Duodenal mucosa (tissue), 2 donors: Measurements from ENCODE around the gene HECTD4.
A peak's percentile ranks its signal among the peaks of the same experiment; 100 is the strongest.
"Not testable (repeated sequence)": the region's sequence is repeated elsewhere in the genome, so short reads cannot be mapped to it uniquely, and the experiment has no call there.

Experiments used
- H3K27ac ChIP-seq: one replicate; pipeline ENCODE4 v1.7.0; 2013; ENCODE audit warnings: low read depth, low read length
- H3K27me3 ChIP-seq, 2 donors: one replicate each; pipeline ENCODE4 v1.7.0; 2013; ENCODE audit warnings: low read length in 2 of 2, control low read depth in 1 of 2; ENCODE audit not compliant: insufficient read depth in 2 of 2, control insufficient read depth in 1 of 2
- H3K36me3 ChIP-seq, 2 donors: one replicate each; pipeline ENCODE4 v1.7.0; 2013; ENCODE audit warnings: low read length in 2 of 2, control low read depth in 1 of 2; ENCODE audit not compliant: insufficient read depth in 2 of 2, control insufficient read depth in 1 of 2
- H3K4me1 ChIP-seq, 2 donors: one replicate each; pipeline ENCODE4 v1.7.0; 2013; ENCODE audit warnings: low read length in 2 of 2, control low read depth in 1 of 2; ENCODE audit not compliant: insufficient read depth in 2 of 2, control insufficient read depth in 1 of 2
- H3K4me3 ChIP-seq, 2 donors: one replicate each; pipeline ENCODE4 v1.7.0; 2013; ENCODE audit warnings: low read length in 2 of 2, low read depth in 1 of 2
- H3K9ac ChIP-seq, 2 donors: one replicate each; pipeline ENCODE4 v1.7.0; 2013; ENCODE audit warnings: low read length in 2 of 2, low read depth in 1 of 2
- H3K9me3 ChIP-seq, 2 donors: one replicate each; pipeline ENCODE4 v1.7.0; 2013; ENCODE audit warnings: low read length in 2 of 2, control low read depth in 1 of 2; ENCODE audit not compliant: control insufficient read depth in 1 of 2

Gene HECTD4

DNA sequence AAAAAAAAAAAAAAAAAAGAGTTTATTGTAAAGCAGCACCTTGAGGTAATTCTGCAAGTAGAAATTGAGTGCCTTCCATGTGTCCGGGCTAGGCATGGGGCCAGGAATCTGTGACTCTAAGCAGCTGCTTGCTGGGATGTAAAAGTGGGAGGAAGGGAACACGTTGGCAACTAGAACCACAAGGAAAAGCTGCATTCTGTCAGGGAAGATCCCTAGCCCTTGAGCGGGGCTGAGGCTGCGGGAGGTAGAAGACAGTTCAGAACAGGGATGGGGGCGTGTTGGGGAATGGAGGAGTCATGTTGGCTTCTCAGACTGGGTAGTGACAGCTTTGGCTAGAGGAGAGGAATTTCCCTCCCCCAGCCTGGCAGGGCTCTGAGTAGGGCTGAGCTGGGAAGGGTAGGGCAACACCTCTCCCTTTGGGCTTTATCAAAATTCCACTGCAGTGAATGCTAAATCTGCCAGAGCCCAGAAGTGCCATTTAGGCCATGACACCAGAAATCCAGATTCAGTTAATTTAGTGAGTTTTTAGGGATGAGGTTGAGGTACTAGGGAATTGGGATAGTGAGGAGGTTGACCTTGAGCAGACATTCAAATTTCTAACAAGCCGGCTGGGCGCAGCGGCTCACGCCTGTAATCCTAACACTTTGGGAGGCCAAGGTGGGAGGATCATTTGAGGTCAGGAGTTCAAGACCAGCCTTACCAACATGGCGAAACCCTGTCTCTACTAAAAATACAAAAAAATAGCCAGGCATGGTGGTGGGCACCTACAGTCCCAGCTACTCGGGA, 260.3 kb downstream of the HECTD4 start:
- H3K9me3 ChIP-seq: no peaks in the 10 kb centered on the region
- peaks cover 28 to 33% of the 10 kb centered on the region in 2 donors for H3K4me1 ChIP-seq
- H3K36me3 ChIP-seq: no peaks in the 10 kb centered on the region
- no peak overlapping the region for H3K4me3 ChIP-seq
- H3K27me3 ChIP-seq: no peaks in the 10 kb centered on the region
- H3K27ac ChIP-seq: no peak overlapping the region
- H3K9ac ChIP-seq: no peak overlapping the region

DNA sequence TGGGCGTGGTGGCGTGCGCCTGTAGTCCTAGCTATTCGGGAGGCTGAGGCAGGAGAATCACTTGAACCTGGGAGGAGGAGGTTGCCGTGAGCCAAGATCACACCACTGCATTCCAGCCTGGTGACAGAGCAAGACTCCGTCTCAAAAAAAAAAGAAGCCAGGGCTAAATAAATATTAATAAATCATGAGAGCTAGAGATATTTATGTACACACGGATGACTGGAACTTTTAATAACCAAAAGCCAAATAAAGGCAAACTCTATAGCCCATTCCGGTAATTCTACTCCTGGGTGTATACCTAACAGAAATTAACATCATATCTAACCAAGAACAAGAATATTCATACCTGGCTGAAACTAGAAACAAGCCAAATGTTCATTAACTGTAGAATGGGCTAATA, 264.5 kb downstream of the HECTD4 start:
- Histone ChIP-seq H3K27me3 (no peaks in the 10 kb centered on the region), H3K36me3 (no peaks in the 10 kb centered on the region), H3K27ac (no peak overlapping the region), H3K9ac (no peak overlapping the region), H3K9me3 (no peaks in the 10 kb centered on the region), H3K4me3 (no peak overlapping the region), H3K4me1 (peaks cover 8 to 17% of the 10 kb centered on the region in 2 donors)

DNA sequence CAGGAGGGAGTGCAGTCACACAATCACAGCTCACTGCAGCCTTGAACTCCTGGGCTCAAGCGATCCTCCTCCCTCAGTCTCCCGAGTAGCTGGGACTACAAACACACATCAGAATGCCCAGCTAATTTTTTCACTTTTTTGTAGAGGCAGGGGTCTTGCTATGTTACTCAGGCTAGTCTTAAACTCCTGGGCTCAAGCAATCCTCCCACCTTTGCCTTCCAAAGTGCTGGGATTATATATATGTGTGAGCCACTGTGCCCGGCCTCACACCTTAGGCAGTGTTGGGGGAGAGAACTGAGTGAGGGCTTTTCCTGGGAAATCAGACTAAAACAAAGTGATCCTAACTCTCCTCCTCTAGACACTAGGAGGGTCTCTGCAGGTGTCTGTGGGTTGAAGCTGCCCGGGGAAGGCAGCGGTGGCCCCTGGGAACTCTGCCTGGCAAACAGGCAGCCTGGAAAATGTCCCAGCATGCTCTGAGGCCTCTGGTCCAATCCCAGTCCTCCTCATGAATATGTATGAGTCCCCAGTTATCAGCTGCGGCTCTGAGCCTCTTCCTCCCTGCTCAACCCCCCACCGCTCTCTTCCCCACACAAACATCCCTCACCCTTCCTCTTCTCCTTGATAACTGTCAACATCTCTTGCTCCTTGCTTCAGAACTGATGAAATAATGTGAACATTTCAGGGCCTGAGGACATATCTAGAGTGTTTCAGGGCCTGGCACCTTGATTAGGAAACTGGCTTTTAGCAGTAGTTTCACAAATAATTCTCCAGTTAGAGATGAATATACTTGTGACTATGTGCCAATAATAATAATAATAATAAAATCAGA, 265.8 kb downstream of the HECTD4 start:
- Histone ChIP-seq H3K4me3 (peak overlapping the region; percentile 30 to 50), H3K27me3 (no peaks in the 10 kb centered on the region), H3K9me3 (no peaks in the 10 kb centered on the region), H3K9ac (peak overlapping the region; percentile 40 to 45), H3K36me3 (no peaks in the 10 kb centered on the region), H3K4me1 (peaks cover 3 to 9% of the 10 kb centered on the region in 2 donors), H3K27ac (no peak overlapping the region)

DNA sequence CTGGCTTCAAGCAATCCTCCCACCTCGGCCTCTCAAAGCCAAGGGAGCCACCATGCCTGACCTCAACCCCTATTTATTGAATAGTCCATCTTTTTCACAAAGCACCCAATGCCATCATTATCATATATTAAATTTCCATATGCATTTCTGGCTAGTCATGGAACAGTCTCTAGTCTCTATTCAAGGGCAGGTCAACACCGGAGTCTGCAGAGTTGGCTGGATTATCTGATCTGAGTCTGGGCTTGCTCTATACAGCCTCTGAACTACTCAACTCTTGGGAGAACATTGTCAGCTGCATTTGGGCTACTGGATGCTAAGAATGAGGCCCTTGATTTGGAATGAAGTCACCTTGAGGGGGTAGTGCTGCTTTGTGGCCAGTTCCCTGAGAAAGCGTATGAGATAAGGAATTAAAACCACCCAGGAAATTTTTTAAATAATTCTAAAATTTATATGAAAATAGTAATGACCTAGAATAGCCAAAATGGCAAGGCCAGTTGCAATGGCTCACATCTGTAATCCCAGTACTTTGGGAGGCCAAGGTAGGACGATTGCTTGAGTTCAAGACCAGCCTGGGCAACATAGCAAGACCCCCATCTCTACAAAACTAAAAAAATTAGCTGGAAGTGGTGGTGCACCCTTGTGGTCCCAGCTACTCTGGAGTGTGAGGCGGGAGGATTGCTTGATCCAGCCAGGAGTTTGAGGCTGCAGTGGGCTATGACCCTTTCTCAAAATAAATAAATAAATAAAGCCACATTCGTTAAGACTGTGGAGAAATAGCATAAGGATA, 266.8 kb downstream of the HECTD4 start:
- H3K27ac ChIP-seq: no peak overlapping the region
- H3K9me3 ChIP-seq: no peaks in the 10 kb centered on the region
- no peaks in the 10 kb centered on the region for H3K36me3 ChIP-seq
- H3K27me3 ChIP-seq: no peaks in the 10 kb centered on the region
- peaks cover 3 to 9% of the 10 kb centered on the region in 2 donors for H3K4me1 ChIP-seq
- H3K9ac ChIP-seq: no peak overlapping the region
- no peak overlapping the region for H3K4me3 ChIP-seq

DNA sequence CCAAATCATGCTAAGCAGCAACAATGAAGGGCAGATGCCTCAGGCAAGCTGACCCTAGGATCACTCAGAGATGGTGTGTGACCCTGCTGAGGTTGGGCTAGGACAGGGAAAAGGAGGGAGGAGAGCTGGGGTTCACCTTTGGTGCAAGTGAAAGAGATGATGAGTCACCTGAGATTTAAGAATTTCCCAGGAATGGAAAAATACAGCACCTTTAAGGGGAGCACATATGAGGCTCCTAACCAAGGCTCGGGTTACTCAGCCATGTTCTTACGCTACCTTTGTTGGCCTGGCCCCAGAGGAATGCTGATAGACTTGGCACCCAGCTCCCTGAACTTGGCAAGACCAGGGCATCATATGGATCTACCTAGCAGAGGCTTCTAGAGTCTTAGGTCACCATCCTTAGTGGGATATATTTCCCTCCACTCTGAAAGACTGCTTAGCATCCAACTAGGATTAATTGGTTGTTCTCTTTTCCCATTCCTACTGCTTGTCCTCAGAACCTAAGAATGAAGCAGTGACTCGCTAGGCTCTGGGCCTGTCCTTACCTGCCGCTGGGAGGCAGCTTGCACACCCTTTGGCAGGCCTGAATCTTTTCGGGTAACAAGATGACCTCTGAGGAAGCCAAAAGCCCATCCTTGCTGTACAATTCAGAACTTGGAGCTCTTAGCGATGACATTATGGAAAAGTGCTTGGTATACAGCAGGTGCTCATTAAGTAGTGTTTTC, 269.7 kb downstream of the HECTD4 start:
- H3K27me3 ChIP-seq: no peaks in the 10 kb centered on the region
- H3K4me3 ChIP-seq: no peak overlapping the region
- no peak overlapping the region for H3K27ac ChIP-seq
- H3K9me3 ChIP-seq: no peaks in the 10 kb centered on the region
- H3K36me3 ChIP-seq: no peaks in the 10 kb centered on the region
- H3K9ac ChIP-seq: no peak overlapping the region
- H3K4me1 ChIP-seq: peaks cover 6 to 17% of the 10 kb centered on the region in 2 donors

DNA sequence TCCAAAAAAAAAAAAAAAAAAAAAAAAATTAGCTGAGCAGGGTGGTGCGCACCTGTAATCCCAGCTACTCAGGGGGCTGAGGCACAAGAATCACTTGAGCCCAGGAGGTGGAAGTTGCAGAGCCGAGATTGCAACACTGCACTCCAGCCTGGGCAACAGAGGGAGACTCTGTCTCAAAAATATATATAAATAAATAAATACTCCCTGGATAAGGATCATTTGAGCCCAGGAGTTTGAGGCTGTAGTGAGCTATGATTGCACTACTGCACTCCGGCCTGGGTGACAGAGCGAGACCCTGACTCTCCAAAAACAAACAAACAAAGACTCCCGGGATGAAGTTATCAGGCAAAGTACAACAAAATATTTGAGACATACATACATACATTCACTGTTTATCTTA, 270.3 kb downstream of the HECTD4 start:
- Histone ChIP-seq H3K27ac (no peak overlapping the region), H3K4me3 (no peak overlapping the region), H3K27me3 (no peaks in the 10 kb centered on the region), H3K4me1 (peaks cover 10 to 19% of the 10 kb centered on the region in 2 donors), H3K9me3 (no peaks in the 10 kb centered on the region), H3K9ac (no peak overlapping the region), H3K36me3 (no peaks in the 10 kb centered on the region)

DNA sequence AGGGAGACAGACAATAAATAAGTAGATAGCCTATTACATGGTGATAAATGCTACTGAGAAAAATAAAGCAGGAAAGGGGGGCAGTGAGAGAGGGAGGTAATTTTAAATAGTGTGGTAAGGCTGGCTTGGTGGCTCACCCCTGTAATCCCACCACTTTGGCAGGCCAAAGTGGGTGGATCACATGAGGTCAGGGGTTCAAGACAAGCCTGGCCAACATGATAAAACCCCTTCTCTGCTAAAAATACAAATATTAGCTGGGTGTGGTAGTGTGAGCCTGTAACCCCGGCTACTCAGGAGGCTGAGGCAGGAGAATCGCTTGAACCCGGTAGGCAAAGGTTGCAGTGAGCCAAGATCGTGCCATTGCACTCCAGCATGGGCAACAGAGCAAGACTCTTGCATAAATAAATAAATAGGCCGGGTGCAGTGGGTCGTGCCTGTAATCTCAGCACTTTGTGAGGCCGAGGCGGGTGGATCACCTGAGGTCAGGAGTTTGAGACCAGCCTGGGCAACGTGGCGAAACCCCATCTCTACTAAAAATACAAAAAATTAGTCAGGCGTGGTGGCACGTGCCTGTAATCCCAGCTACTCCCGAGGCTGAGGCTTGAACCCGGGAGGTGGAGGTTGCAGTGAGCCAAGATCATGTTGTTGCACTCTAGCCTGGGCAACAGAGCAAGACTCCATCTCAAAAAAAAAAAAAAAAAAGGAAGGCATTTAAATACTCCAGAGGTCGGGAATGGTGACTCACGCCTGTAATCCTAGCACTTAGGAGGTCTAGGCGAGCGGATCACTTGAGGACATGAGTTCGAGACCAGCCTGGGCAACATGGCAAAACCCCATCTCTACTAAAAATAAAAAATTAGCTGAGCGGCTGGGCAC, 271.2 kb downstream of the HECTD4 start:
- peaks cover 15 to 21% of the 10 kb centered on the region in 2 donors for H3K4me1 ChIP-seq
- H3K27ac ChIP-seq, H3K4me3 ChIP-seq, H3K9me3 ChIP-seq, H3K27me3 ChIP-seq, H3K9ac ChIP-seq, H3K36me3 ChIP-seq: not testable (repeated sequence)
